ENCODE measurements around the gene CD200R1.

Gene CD200R1

DNA sequence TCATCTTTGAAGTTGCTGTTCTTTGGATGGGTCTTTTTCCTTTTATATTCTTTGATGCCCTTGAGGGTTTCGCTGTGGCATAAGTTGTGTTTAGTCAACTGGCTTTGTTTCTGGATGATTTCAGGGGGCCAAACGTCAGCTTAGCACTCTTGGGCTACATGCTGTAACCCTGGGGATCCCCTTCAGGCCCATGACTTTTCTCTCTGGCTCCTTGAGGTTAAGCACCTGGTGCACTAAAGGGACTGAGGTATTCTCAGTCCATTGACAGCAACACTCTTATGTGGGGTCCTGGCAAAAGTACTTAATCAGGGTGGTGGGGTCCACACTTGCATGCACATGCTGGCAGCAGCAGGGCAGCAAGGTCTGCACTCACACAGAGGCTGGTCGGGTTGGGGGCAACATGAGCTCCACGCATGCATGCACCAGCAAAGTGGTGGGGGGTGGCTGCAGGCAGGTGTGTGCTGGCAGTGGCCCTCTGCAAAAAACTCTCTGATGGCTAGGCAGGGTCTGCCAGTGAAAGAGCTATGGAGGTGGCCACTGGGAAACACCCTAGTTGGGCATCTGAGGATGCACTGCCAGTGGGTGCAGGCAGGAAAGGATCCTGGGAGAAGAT lies 90.1 kb downstream of the CD200R1 start:
- no peak for DNase-seq

DNA sequence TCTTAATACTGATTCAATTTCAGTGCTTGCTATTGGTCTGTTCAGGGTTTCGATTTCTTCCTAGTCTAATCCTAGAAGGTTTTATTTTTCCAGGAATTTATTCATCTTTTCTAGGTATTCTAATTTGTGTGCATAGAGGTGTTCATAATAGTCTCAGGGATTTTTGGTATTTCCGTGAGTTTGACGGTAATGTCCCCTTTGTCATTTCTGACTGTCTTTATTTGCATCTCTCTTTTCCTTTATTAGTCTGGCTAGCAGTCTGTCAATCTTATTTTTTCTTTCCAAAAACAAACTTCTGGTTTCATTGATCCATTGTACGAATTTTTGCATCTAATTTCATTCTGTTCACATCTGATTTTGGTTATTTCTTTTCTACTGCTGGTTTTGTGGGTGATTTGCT lies 93.0 kb downstream of the CD200R1 start:
- no peak for DNase-seq

DNA sequence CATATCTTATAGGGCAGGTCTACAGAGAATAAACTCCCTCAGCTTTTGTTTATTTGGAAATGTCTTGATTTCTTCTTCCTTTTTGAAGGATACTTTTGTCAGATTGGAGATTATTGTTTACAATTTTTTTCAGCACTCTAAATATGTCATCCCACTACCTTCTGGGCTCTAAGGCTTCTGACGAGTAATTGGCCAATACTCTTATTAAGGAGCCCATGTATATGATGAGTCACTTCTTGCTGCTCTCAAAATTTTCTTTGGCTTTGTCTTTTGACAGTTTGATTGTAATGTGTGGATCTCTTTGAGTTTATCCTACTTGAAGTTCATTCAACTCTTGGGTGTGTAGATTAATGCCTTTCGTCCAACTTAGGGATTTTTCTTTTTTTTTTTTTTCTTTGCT lies 99.3 kb downstream of the CD200R1 start:
- no peak for DNase-seq

DNA sequence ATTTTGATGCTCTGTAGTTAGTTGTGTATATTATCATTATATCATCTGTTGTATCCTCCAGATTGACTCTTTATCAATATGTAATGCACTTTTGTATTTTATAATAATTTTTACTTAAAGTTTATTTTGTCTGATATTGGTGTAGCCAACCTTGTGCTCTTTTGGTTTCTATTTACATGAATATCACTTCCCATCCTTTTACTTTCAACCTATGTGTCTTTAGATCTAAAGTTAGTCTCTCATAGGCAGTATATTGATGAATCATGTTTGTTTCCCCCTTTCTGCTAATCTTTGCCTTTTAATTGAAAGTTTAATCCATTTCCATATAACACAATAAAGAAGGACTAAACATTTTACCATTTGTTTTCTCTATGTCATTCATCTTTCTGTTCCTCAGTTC lies 100.2 kb downstream of the CD200R1 start:
- DNase-seq, result no peak

DNA sequence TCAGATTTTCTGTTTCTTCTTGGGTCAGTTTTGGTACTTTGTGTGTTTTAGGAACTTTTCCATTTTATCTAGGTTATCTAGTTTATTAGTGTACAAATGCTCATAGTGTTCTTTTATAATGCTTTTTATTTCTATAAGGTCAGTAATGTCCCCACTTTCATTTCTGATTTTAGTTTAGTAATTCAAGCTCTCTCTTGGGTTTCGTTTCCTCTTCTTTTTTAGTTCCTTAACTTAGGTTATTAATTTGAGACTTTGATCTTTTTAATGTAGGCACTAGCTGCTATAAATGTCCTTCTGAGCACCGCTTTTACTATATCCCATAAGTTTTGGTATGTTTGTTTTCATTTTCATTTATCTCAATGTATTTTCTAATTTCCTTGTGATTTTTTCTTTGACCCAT lies 101.3 kb downstream of the CD200R1 start:
- DNase-seq, result no peak

DNA sequence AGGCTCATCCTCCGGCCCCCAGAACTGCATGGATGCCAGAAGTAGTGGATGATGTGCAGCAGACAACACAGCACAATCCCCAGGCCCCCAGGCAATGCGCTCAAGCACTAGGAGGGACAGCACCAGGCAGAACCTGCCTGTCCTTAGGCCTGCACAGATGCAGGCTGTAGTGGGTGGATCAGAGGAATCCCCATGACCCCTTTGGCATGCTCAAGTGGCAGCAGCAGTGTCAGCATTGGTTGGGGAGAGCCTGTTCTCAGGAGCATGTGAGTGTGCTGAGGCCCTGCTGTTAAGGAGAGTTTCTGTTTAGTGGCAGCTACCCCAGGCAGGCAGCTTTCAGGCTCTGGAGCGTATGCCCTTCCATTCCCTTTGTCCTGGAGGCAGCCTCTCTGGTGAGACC lies 103.2 kb downstream of the CD200R1 start:
- no peak for DNase-seq
